IPS-NIHi11 (cell line): ENCODE data around the gene XXYLT1.
A peak's percentile ranks its signal among the peaks of the same experiment; 100 is the strongest.
"Not testable (repeated sequence)": the region's sequence is repeated elsewhere in the genome, so short reads cannot be mapped to it uniquely, and the experiment has no call there.

ENCODE experiments used
- DNase-seq: peaks from one replicate; pipeline ENCODE4 v3.0.0; 2012; ENCODE audit warnings: mixed read lengths, low spot score

XXYLT1 gene

GRCh38 chr3:195226900-195227447, 44.0 kb downstream of the XXYLT1 start:
- DNase-seq = peak; percentile 65

GRCh38 chr3:195226445-195226844, 44.5 kb downstream of the XXYLT1 start:
- no peak for DNase-seq

GRCh38 chr3:195224980-195225580, 45.9 kb downstream of the XXYLT1 start:
- no peak for DNase-seq

- DNase-seq = no peak
These were observed 46.6 kb downstream of the XXYLT1 start for GRCh38 chr3:195224156-195224979.

GRCh38 chr3:195221876-195222617, 48.9 kb downstream of the XXYLT1 start:
- DNase-seq = no peak

- DNase-seq = no peak
These were observed 49.7 kb downstream of the XXYLT1 start for GRCh38 chr3:195221015-195221853.

GRCh38 chr3:195219351-195220230, 51.4 kb downstream of the XXYLT1 start:
- no peak for DNase-seq

- not testable (repeated sequence) for DNase-seq
These were observed 52.6 kb downstream of the XXYLT1 start for GRCh38 chr3:195218331-195218730.

- not testable (repeated sequence) for DNase-seq
These were observed 55.4 kb downstream of the XXYLT1 start for GRCh38 chr3:195215576-195215975.

- no peak for DNase-seq
These were observed 56.6 kb downstream of the XXYLT1 start for GRCh38 chr3:195214381-195214780.

GRCh38 chr3:195213639-195214315, 57.2 kb downstream of the XXYLT1 start:
- no peak for DNase-seq

GRCh38 chr3:195212749-195213375, 58.1 kb downstream of the XXYLT1 start:
- no peak for DNase-seq

- DNase-seq = no peak
These were observed 58.8 kb downstream of the XXYLT1 start for GRCh38 chr3:195212033-195212748.

- DNase-seq = peak; percentile 2
These were observed 60.5 kb downstream of the XXYLT1 start for GRCh38 chr3:195210266-195210973.

GRCh38 chr3:195209847-195210265, 61.1 kb downstream of the XXYLT1 start:
- DNase-seq = peak; percentile 14

- DNase-seq = peak; percentile 10
These were observed 61.7 kb downstream of the XXYLT1 start for GRCh38 chr3:195209083-195209846.

- no peak for DNase-seq
These were observed 62.3 kb downstream of the XXYLT1 start for GRCh38 chr3:195208631-195209030.
